ENCODE results near the gene LPIN2. TPM values are rescaled to one million over a fixed set of nuclear protein-coding genes. Genes with fewer than 3 reads are reported as not detected.

Gene LPIN2
- total and polyA plus RNA-seq, 3 experiments from 2014 or later, result 68.6 to 83.2 (median 82.9) TPM

DNA sequence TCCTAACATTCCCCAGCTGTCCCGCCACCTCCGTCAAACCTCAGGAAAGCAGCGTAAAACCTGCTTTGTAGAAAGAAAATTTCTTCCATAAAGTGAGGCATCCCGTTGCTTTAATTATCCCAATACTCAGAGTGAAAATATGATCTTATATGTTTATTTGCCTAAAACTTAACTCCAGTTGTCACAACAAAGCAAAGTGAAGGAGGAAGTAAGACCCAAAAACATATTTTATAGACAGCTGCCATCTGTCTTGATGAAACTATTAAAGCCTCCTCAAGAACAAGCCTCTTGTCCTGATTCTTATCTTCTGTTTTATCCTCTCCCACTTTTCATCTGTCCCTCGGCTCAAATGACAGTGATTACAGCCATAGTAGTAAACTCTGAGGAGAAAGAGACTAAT lies 28.9 kb upstream of the LPIN2 start:
- H3K27ac ChIP-seq (ENCODE audit: low read depth, low read length), result no peak overlapping the region
- no peak overlapping the region for H3K27ac Mint-ChIP-seq
- POLR2A ChIA-PET, result no interaction called here
- no peak overlapping the region for H3K4me3 ChIP-seq (ENCODE audit: low read length)
- no peaks in the 10 kb centered on the region for H3K36me3 ChIP-seq (ENCODE audit: insufficient read depth, low read length)
- H3K9me3 ChIP-seq (ENCODE audit: low read length), result no peaks in the 10 kb centered on the region
- H3K4me1 Mint-ChIP-seq, result peaks cover 6 to 25% (median 16%) of the 10 kb centered on the region in 3 donors
- H3K4me1 ChIP-seq (ENCODE audit: insufficient read depth, low read length), result peaks cover 7% of the 10 kb centered on the region
- CTCF ChIA-PET, result interaction anchor here (1.2 kb wide), 1 partner anchor 21 kb away, joined by 4 read pairs; no protein-coding TSS in a partner anchor
- H3K9me3 Mint-ChIP-seq, result no peaks in the 10 kb centered on the region
- H3K27me3 Mint-ChIP-seq, result no peaks in the 10 kb centered on the region
- H3K4me3 Mint-ChIP-seq, result no peak overlapping the region
- H3K36me3 Mint-ChIP-seq, result no peaks in the 10 kb centered on the region
- no peaks in the 10 kb centered on the region for H3K27me3 ChIP-seq (ENCODE audit: insufficient read depth, low read length, poor library complexity, severe bottlenecking)
- DNase-seq, result no peak

DNA sequence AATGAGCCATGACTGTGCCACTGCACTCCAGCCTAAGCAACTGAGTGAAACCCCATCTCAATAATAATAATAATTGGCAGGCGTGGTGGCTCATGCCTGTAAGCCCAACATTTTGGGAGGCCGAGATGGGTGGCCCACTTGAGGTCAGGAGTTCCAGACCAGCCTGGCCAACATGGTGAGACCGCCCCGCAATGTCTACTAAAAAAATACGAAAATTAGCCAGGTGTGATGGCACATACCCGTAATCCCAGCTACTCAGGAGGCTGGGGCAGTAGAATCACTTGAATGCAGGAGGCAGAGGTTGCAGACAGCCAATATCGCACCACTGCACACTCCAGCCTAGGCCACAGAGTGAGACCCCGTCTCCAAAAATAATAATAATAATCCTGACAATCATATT lies 27.9 kb upstream of the LPIN2 start:
- no peak for DNase-seq
- ChIA-PET POLR2A (no interaction called here), CTCF (interaction anchor here (1.2 to 1.5 kb wide), 2 partner anchors 22 to 88 kb away, joined by 4 read pairs; no protein-coding TSS in a partner anchor)
- H3K27ac Mint-ChIP-seq, result peak overlapping the region in 1 of 8 donors; percentile 47
- peaks cover 6 to 17% (median 16%) of the 10 kb centered on the region in 3 donors for H3K4me1 Mint-ChIP-seq
- Histone ChIP-seq H3K27ac (ENCODE audit: low read depth, low read length) (no peak overlapping the region), H3K27me3 (ENCODE audit: insufficient read depth, low read length, poor library complexity, severe bottlenecking) (no peaks in the 10 kb centered on the region), H3K4me1 (ENCODE audit: insufficient read depth, low read length) (peaks cover 7% of the 10 kb centered on the region), H3K9me3 (ENCODE audit: low read length) (no peaks in the 10 kb centered on the region), H3K36me3 (ENCODE audit: insufficient read depth, low read length) (no peaks in the 10 kb centered on the region), H3K4me3 (ENCODE audit: low read length) (no peak overlapping the region)
- no peak overlapping the region for H3K4me3 Mint-ChIP-seq
- H3K9me3 Mint-ChIP-seq, result no peaks in the 10 kb centered on the region
- no peaks in the 10 kb centered on the region for H3K27me3 Mint-ChIP-seq
- no peaks in the 10 kb centered on the region for H3K36me3 Mint-ChIP-seq

DNA sequence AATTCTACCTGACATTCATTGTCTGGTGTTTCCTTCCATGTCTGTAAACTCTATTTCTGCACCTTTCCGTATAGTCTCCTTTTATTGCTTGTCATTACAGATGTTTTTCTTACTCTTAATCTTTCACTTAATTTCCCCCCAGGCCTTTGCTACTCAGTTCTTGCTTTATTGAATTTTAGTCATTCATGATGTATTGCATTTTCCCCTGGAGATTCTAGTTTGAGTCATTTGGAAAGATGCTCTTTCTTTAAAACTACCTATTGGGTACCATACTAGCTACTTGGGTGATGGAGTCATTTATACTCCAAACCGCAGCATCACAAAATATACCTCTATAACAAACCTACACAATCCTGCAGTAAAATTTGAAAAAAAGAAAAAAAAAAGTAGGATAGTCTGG lies 27.2 kb upstream of the LPIN2 start:
- no peak for DNase-seq
- Histone ChIP-seq H3K4me3 (ENCODE audit: low read length) (no peak overlapping the region), H3K27me3 (ENCODE audit: insufficient read depth, low read length, poor library complexity, severe bottlenecking) (no peaks in the 10 kb centered on the region), H3K9me3 (ENCODE audit: low read length) (no peaks in the 10 kb centered on the region), H3K36me3 (ENCODE audit: insufficient read depth, low read length) (no peaks in the 10 kb centered on the region), H3K4me1 (ENCODE audit: insufficient read depth, low read length) (peaks cover 7% of the 10 kb centered on the region), H3K27ac (ENCODE audit: low read depth, low read length) (no peak overlapping the region)
- Mint-ChIP-seq H3K36me3 (no peaks in the 10 kb centered on the region), H3K27ac (peak overlapping the region in 3 of 8 donors; percentile 4 to 41 (median 19)), H3K27me3 (no peaks in the 10 kb centered on the region), H3K9me3 (no peaks in the 10 kb centered on the region), H3K4me1 (peaks cover 6 to 17% (median 16%) of the 10 kb centered on the region in 3 donors), H3K4me3 (no peak overlapping the region)
- POLR2A ChIA-PET, result no interaction called here
- CTCF ChIA-PET, result interaction anchor here (0.8 to 1.5 kb wide), 3 partner anchors 23 to 89 kb away, joined by 3 to 4 read pairs (median 4); no protein-coding TSS in a partner anchor

DNA sequence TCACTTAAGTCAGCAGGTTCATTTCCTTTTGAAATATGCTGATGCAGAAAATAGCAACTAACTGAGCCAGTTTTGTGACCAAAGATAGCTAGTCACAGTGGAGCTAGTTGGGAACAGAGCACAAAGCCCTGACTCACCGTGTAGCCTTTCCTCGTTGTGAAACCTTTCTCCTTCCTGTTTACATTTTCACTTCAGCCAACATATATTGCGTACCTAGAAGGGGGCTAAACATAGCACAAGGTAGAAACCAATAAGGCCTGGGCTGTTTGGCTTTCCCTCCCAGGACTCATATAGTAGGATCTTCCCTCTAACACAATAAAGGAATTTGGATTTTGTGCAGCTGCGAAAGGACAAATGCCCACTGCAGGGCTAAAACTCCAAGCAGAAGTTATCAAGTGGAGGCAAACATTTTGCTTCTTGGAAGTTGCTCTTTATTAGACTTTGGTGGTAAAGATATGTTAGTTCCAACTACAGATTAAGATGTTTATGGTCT lies 24.5 kb upstream of the LPIN2 start:
- peak overlapping the region in 6 of 7 donors; percentile 13 to 59 (median 30) for H3K4me3 Mint-ChIP-seq
- DNase-seq, result no peak
- CTCF ChIA-PET, result interaction anchor here (1.0 to 1.3 kb wide), 2 partner anchors 22 to 25 kb away, joined by 4 to 5 read pairs; no protein-coding TSS in a partner anchor
- Histone ChIP-seq H3K4me3 (ENCODE audit: low read length) (no peak overlapping the region), H3K4me1 (ENCODE audit: insufficient read depth, low read length) (peaks cover 7% of the 10 kb centered on the region), H3K36me3 (ENCODE audit: insufficient read depth, low read length) (no peaks in the 10 kb centered on the region), H3K27me3 (ENCODE audit: insufficient read depth, low read length, poor library complexity, severe bottlenecking) (no peaks in the 10 kb centered on the region), H3K9me3 (ENCODE audit: low read length) (no peaks in the 10 kb centered on the region), H3K27ac (ENCODE audit: low read depth, low read length) (peak overlapping the region; percentile 40)
- peak overlapping the region in 7 of 8 donors; percentile 53 to 92 (median 85) for H3K27ac Mint-ChIP-seq
- no peaks in the 10 kb centered on the region for H3K36me3 Mint-ChIP-seq
- H3K27me3 Mint-ChIP-seq, result peaks cover 0 to 3% of the 10 kb centered on the region in 2 donors
- POLR2A ChIA-PET, result interaction anchor here (0.6 kb wide), 1 partner anchor 19 kb away, joined by 4 read pairs; no protein-coding TSS in a partner anchor
- H3K9me3 Mint-ChIP-seq, result no peaks in the 10 kb centered on the region
- H3K4me1 Mint-ChIP-seq, result peaks cover 6 to 17% (median 16%) of the 10 kb centered on the region in 3 donors

DNA sequence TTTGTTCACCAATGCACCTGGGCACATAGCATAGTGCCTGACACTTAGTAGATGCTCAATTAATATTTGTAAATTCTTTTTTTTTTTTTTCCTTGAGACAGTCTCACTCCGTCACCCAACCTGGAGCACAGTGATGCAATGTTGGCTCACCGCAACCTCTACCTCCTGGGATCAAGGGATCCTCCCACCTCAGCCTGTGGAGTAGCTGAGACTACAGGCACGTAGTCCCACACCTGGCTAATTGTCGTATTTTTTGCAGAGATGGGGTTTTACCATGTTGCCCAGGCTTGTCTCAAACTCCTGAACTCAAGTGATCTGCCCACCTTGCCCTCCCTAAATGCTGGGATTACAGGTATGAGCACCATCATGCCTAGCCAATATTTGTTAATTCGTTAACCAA lies 23.2 kb upstream of the LPIN2 start:
- H3K9me3 ChIP-seq (ENCODE audit: low read length), result no peaks in the 10 kb centered on the region
- H3K36me3 Mint-ChIP-seq, result peaks cover 0 to 4% (median 0%) of the 10 kb centered on the region in 3 donors
- no peaks in the 10 kb centered on the region for H3K9me3 Mint-ChIP-seq
- no peaks in the 10 kb centered on the region for H3K27me3 ChIP-seq (ENCODE audit: insufficient read depth, low read length, poor library complexity, severe bottlenecking)
- no peak overlapping the region for H3K27ac ChIP-seq (ENCODE audit: low read depth, low read length)
- peaks cover 6 to 16% (median 13%) of the 10 kb centered on the region in 3 donors for H3K4me1 Mint-ChIP-seq
- H3K36me3 ChIP-seq (ENCODE audit: insufficient read depth, low read length), result no peaks in the 10 kb centered on the region
- peaks cover 7% of the 10 kb centered on the region for H3K4me1 ChIP-seq (ENCODE audit: insufficient read depth, low read length)
- H3K27me3 Mint-ChIP-seq, result peaks cover 0 to 3% of the 10 kb centered on the region in 2 donors
- CTCF ChIA-PET, result interaction anchor here (1.3 kb wide), 1 partner anchor 20 kb away, joined by 5 read pairs; no protein-coding TSS in a partner anchor
- H3K4me3 Mint-ChIP-seq, result no peak overlapping the region
- POLR2A ChIA-PET, result interaction anchor here (0.8 kb wide), 2 partner anchors 20 to 24 kb away, joined by 6 to 10 read pairs; no protein-coding TSS in a partner anchor
- H3K27ac Mint-ChIP-seq, result no peak overlapping the region
- no peak overlapping the region for H3K4me3 ChIP-seq (ENCODE audit: low read length)
- no peak for DNase-seq

DNA sequence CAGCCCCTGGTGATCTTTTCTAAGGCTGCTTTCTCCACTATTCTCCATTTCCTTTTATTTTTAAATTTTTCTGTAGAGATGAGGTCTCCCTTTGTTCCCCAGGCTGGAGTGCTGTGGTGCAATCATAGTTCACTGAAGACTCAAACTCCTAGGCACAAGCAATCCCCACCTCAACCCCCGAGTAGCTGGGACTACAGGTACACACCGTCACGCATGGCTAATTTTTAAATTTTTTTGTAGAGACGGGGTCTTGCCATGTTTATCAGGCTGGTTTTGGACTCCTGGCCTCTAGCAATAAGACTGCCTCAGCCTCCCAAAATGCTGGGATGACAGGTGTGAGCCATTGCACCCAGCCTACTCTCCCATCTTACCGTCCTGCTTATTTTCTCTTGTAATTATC lies 22.7 kb upstream of the LPIN2 start:
- H3K4me1 ChIP-seq (ENCODE audit: insufficient read depth, low read length), result peaks cover 7% of the 10 kb centered on the region
- Mint-ChIP-seq H3K4me1 (peaks cover 6 to 16% (median 13%) of the 10 kb centered on the region in 3 donors), H3K9me3 (no peaks in the 10 kb centered on the region), H3K4me3 (no peak overlapping the region), H3K36me3 (peaks cover 0 to 4% (median 0%) of the 10 kb centered on the region in 3 donors), H3K27me3 (peaks cover 0 to 3% of the 10 kb centered on the region in 2 donors), H3K27ac (no peak overlapping the region)
- no peaks in the 10 kb centered on the region for H3K36me3 ChIP-seq (ENCODE audit: insufficient read depth, low read length)
- H3K27me3 ChIP-seq (ENCODE audit: insufficient read depth, low read length, poor library complexity, severe bottlenecking), result no peaks in the 10 kb centered on the region
- CTCF ChIA-PET, result no interaction called here
- POLR2A ChIA-PET, result no interaction called here
- DNase-seq, result no peak
- no peak overlapping the region for H3K27ac ChIP-seq (ENCODE audit: low read depth, low read length)
- H3K9me3 ChIP-seq (ENCODE audit: low read length), result no peaks in the 10 kb centered on the region
- no peak overlapping the region for H3K4me3 ChIP-seq (ENCODE audit: low read length)

DNA sequence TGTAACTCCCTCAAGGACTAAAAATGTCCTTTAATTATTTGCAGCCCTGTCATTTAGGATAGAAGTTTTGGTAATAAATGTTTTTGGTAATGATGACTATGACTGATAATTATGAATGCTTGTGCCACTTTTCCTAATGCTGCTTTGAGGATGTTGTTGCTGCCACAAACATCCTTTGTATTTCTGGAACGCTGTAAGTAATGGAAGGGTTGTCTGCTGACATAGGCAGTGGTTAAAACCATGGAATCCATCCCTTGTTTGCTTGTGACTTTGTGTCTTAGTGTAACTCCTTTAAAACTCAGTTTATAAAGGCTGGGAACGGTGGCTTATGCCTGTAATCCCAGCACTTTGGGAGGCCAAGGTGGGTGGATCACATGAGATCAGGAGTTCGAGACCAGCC lies 19.8 kb upstream of the LPIN2 start:
- H3K4me3 Mint-ChIP-seq, result no peak overlapping the region
- POLR2A ChIA-PET, result no interaction called here
- H3K36me3 Mint-ChIP-seq, result peaks cover 0 to 4% (median 0%) of the 10 kb centered on the region in 3 donors
- H3K27ac Mint-ChIP-seq, result no peak overlapping the region
- Histone ChIP-seq H3K9me3 (ENCODE audit: low read length) (no peaks in the 10 kb centered on the region), H3K4me3 (ENCODE audit: low read length) (no peak overlapping the region), H3K36me3 (ENCODE audit: insufficient read depth, low read length) (no peaks in the 10 kb centered on the region), H3K27me3 (ENCODE audit: insufficient read depth, low read length, poor library complexity, severe bottlenecking) (no peaks in the 10 kb centered on the region), H3K27ac (ENCODE audit: low read depth, low read length) (no peak overlapping the region), H3K4me1 (ENCODE audit: insufficient read depth, low read length) (peaks cover 6% of the 10 kb centered on the region)
- no peaks in the 10 kb centered on the region for H3K9me3 Mint-ChIP-seq
- CTCF ChIA-PET, result interaction anchor here (1.6 kb wide), 1 partner anchor 26 kb away, joined by 3 read pairs; no protein-coding TSS in a partner anchor
- peaks cover 5 to 7% (median 7%) of the 10 kb centered on the region in 3 donors for H3K4me1 Mint-ChIP-seq
- DNase-seq, result no peak
- H3K27me3 Mint-ChIP-seq, result peaks cover 0 to 3% of the 10 kb centered on the region in 2 donors

DNA sequence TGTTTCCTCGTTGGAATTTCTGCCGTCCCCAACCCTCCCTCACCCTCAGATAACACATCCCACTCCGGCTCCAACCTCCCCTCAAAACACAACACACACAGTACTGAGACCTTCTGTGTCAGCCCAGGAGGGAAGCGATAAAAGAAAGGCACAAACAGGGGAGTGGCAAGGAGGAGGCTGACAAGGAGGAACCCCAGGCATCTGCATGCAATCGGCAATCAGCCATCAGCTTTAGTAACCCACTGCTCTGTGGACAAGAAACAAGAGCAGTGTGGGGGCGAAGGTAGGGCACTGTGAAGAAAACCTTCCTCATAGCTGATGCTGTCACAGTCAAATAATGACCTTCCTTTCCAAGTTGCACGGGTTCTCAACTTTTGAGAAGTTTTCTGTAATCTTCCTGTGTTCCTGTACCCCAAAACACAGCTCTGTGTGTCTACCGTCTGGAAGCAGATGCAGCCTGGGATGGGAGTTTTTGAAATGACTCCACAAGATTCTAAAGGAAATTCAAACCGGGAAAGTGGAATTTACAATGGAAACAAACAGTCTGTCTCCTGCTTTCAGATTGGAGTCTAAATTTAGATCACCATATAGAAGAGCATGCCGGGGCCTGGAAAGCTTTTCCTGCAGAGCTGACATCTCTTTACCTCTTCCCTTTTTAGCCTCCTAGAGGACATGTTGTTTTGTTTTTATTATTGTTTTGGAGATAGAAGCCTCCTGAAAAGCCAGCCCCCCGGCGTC lies 16.4 kb upstream of the LPIN2 start:
- CTCF ChIA-PET, result no interaction called here
- no peaks in the 10 kb centered on the region for H3K27me3 Mint-ChIP-seq
- no peaks in the 10 kb centered on the region for H3K9me3 Mint-ChIP-seq

More for the DNA sequence above, 16.4 kb upstream of the LPIN2 start:
- DNase-seq, result no peak
- Histone ChIP-seq H3K27me3 (ENCODE audit: insufficient read depth, low read length, poor library complexity, severe bottlenecking) (no peaks in the 10 kb centered on the region), H3K36me3 (ENCODE audit: insufficient read depth, low read length) (no peaks in the 10 kb centered on the region), H3K4me1 (ENCODE audit: insufficient read depth, low read length) (no peaks in the 10 kb centered on the region), H3K27ac (ENCODE audit: low read depth, low read length) (no peak overlapping the region), H3K4me3 (ENCODE audit: low read length) (no peak overlapping the region), H3K9me3 (ENCODE audit: low read length) (no peaks in the 10 kb centered on the region)
- Mint-ChIP-seq H3K27ac (peak overlapping the region in 2 of 8 donors; percentile 62 to 78), H3K4me1 (no peaks in the 10 kb centered on the region), H3K36me3 (peaks cover 0 to 4% (median 0%) of the 10 kb centered on the region in 3 donors), H3K4me3 (no peak overlapping the region)
- POLR2A ChIA-PET, result no interaction called here

Data from CD8-positive, alpha-beta memory T cell (primary cell).